Measurements from ENCODE around the gene LRMDA.

DNA sequence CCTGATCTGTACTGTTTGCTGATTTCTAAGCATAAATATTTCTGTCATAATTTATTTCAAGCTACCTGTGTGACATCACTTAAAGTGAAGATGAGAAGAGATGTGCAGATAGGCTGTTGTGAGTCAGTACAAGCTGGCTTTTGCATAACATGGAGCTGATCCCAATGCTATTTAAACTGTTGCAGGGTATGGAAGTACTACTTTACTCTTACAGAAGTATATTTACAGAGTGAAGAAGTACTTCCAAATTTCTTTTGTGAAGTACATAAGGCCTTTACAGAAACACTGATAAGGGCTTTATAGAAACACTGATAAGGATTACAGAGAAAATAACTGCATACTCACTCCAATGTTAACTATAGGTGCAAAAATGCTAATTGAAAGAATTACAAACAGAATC lies 911.6 kb downstream of the LRMDA start:
- TF ChIP-seq, protein P1, sequence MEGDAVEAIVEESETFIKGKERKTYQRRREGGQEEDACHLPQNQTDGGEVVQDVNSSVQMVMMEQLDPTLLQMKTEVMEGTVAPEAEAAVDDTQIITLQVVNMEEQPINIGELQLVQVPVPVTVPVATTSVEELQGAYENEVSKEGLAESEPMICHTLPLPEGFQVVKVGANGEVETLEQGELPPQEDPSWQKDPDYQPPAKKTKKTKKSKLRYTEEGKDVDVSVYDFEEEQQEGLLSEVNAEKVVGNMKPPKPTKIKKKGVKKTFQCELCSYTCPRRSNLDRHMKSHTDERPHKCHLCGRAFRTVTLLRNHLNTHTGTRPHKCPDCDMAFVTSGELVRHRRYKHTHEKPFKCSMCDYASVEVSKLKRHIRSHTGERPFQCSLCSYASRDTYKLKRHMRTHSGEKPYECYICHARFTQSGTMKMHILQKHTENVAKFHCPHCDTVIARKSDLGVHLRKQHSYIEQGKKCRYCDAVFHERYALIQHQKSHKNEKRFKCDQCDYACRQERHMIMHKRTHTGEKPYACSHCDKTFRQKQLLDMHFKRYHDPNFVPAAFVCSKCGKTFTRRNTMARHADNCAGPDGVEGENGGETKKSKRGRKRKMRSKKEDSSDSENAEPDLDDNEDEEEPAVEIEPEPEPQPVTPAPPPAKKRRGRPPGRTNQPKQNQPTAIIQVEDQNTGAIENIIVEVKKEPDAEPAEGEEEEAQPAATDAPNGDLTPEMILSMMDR (IDR thresholded peaks at IDR 0.05): no peak
- no peak for TF ChIP-seq POLR2A (IDR thresholded peaks at IDR 0.05)
